Measurements from ENCODE around the gene SSU72.
"Not testable (repeated sequence)": the region's sequence is repeated elsewhere in the genome, so short reads cannot be mapped to it uniquely, and the experiment has no call there.

SSU72 gene

GRCh38 chr1:1594602-1595260 is 20.1 kb upstream of the SSU72 start:
- no peak for DNase-seq

- DNase-seq = no peak
These were observed 19.4 kb upstream of the SSU72 start for GRCh38 chr1:1593834-1594601.

- no peak for DNase-seq
These were observed 16.8 kb upstream of the SSU72 start for GRCh38 chr1:1591452-1591851.

GRCh38 chr1:1583347-1584010 is 8.8 kb upstream of the SSU72 start:
- no peak for DNase-seq

- no peak for DNase-seq
These were observed 8.1 kb upstream of the SSU72 start for GRCh38 chr1:1582585-1583346.

GRCh38 chr1:1578371-1578940 is 3.8 kb upstream of the SSU72 start:
- DNase-seq = no peak

GRCh38 chr1:1577367-1578011 is 2.8 kb upstream of the SSU72 start:
- no peak for DNase-seq

- DNase-seq = peak; percentile 68 to 97 (median 86)
These were observed 581 bp downstream of the SSU72 start for GRCh38 chr1:1573843-1574720.

- no peak for DNase-seq
These were observed 5.3 kb downstream of the SSU72 start for GRCh38 chr1:1569341-1569740.

- DNase-seq = no peak
These were observed 6.8 kb downstream of the SSU72 start for GRCh38 chr1:1567891-1568291.

- no peak for DNase-seq
These were observed 7.3 kb downstream of the SSU72 start for GRCh38 chr1:1567152-1567875.

GRCh38 chr1:1565340-1565739 is 9.3 kb downstream of the SSU72 start:
- DNase-seq = no peak

- no peak for DNase-seq
These were observed 10.4 kb downstream of the SSU72 start for GRCh38 chr1:1564268-1564667.

- DNase-seq = no peak
These were observed 11.0 kb downstream of the SSU72 start for GRCh38 chr1:1563688-1564087.

GRCh38 chr1:1562556-1563195 is 12.0 kb downstream of the SSU72 start:
- DNase-seq = no peak

- DNase-seq = no peak
These were observed 12.7 kb downstream of the SSU72 start for GRCh38 chr1:1561801-1562470.

GRCh38 chr1:1560178-1560577 is 14.5 kb downstream of the SSU72 start:
- no peak for DNase-seq

GRCh38 chr1:1559066-1559465 is 15.6 kb downstream of the SSU72 start:
- DNase-seq = no peak

- no peak for DNase-seq
These were observed 16.1 kb downstream of the SSU72 start for GRCh38 chr1:1558591-1558990.

GRCh38 chr1:1557688-1558087 is 17.0 kb downstream of the SSU72 start:
- not testable (repeated sequence) for DNase-seq

Data from stimulated activated naive CD4-positive, alpha-beta T cell (primary cell).